ENCODE results near the gene LMCD1. TPM values are rescaled to one million over a fixed set of nuclear protein-coding genes. Genes with fewer than 3 reads are reported as not detected.
A peak's percentile ranks its signal among the peaks of the same experiment; 100 is the strongest.

Gene LMCD1
- total RNA-seq, 1 experiment from 2014 or later, result 31.8 TPM

- no peak for DNase-seq (ENCODE audit: low read depth)
These were observed 116.3 kb downstream of the LMCD1 start for GRCh38 chr3:8617921-8618320.

- DNase-seq (ENCODE audit: low read depth), result no peak
These were observed 117.3 kb downstream of the LMCD1 start for GRCh38 chr3:8618950-8619349.

GRCh38 chr3:8619548-8619947, 117.9 kb downstream of the LMCD1 start:
- DNase-seq (ENCODE audit: low read depth), result peak; percentile 23

- DNase-seq (ENCODE audit: low read depth), result no peak
These were observed 119.5 kb downstream of the LMCD1 start for GRCh38 chr3:8621141-8621540.

GRCh38 chr3:8621872-8622271, 120.2 kb downstream of the LMCD1 start:
- DNase-seq (ENCODE audit: low read depth), result peak; percentile 66

GRCh38 chr3:8622873-8623691, 121.5 kb downstream of the LMCD1 start:
- DNase-seq (ENCODE audit: low read depth), result peak; percentile 68

GRCh38 chr3:8623741-8624140, 122.1 kb downstream of the LMCD1 start:
- no peak for DNase-seq (ENCODE audit: low read depth)

Other genes starting within 250 kb of the LMCD1 start
- gene SSUH2, start 143.0 kb downstream of the LMCD1 start, total RNA-seq (2014; rRNA removed; shearing (Covaris generic)), result 0.24 and 1.5 TPM in 2 replicates
- gene CAV3, start 232.0 kb downstream of the LMCD1 start, total RNA-seq (2014; rRNA removed; shearing (Covaris generic)), result not detected in 2 replicates

Data from RPMI7951 (cell line).